Activated T-helper 17 cell treated with anti-CD3 and anti-CD28 coated beads, Interleukin-2, amount 50 U/mL, for 72 hours (primary cell): ENCODE results near the gene SIM2. TPM values are rescaled to one million over a fixed set of nuclear protein-coding genes. Genes with fewer than 3 reads are reported as not detected.

ENCODE experiments used
- ATAC-seq: fragments of 150-1000 bp; cut with Tn5 transposase; replicated peaks from 2 replicates; pipeline ENCODE4 v1.10.0; 2021; ENCODE audit warnings: mild to moderate bottlenecking, moderate library complexity
- H3K27ac Mint-ChIP-seq: one replicate; pipeline ENCODE4 v1.8.0; 2022; ENCODE audit warnings: mixed read lengths
- H3K27me3 Mint-ChIP-seq: one replicate; pipeline ENCODE4 v1.8.0; 2022; ENCODE audit warnings: mixed read lengths
- H3K36me3 Mint-ChIP-seq: one replicate; pipeline ENCODE4 v1.8.0; 2022; ENCODE audit warnings: low read depth, mild to moderate bottlenecking, mixed read lengths
- H3K4me1 Mint-ChIP-seq: one replicate; pipeline ENCODE4 v1.8.0; 2022; ENCODE audit warnings: mixed read lengths
- H3K4me3 Mint-ChIP-seq: one replicate; pipeline ENCODE4 v1.8.0; 2022; ENCODE audit warnings: mild to moderate bottlenecking, mixed read lengths
- H3K9me3 Mint-ChIP-seq: one replicate; pipeline ENCODE4 v1.8.0; 2022; ENCODE audit warnings: mixed read lengths
- total RNA-seq, 2 donors: library from RNA; stranded (reverse); gene quantifications; one replicate each; pipeline ENCODE4 v1.2.3, GENCODE V29; 2022

The SIM2 gene
- total RNA-seq, 2 donors from 2014 or later, result 3.9 to 4.2 TPM

DNA sequence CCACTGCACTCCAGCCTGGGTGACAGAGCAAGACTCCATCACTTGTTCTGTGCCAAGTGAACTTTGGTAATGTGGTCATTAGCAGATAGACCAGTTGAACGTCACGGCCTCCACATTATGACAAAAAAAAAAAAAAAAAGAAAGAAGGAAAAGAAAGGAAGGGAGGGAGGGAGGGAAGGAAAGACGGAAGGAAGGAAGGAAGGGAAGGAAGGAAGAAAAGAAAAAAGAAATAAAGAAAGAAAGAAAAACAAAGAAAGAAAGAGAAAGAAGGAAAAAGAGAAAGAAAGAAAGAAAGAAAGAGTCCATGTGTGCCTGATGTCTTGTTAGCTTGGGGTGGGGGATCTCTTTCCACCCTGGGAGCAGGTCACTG lies 45.3 kb downstream of the SIM2 start:
- Mint-ChIP-seq H3K27ac (no peak overlapping the region), H3K36me3 (peaks cover 15% of the 10 kb centered on the region), H3K4me1 (peaks cover 6% of the 10 kb centered on the region), H3K4me3 (no peak overlapping the region), H3K27me3 (peaks cover 29% of the 10 kb centered on the region), H3K9me3 (no peaks in the 10 kb centered on the region)
- ATAC-seq, result no peak

DNA sequence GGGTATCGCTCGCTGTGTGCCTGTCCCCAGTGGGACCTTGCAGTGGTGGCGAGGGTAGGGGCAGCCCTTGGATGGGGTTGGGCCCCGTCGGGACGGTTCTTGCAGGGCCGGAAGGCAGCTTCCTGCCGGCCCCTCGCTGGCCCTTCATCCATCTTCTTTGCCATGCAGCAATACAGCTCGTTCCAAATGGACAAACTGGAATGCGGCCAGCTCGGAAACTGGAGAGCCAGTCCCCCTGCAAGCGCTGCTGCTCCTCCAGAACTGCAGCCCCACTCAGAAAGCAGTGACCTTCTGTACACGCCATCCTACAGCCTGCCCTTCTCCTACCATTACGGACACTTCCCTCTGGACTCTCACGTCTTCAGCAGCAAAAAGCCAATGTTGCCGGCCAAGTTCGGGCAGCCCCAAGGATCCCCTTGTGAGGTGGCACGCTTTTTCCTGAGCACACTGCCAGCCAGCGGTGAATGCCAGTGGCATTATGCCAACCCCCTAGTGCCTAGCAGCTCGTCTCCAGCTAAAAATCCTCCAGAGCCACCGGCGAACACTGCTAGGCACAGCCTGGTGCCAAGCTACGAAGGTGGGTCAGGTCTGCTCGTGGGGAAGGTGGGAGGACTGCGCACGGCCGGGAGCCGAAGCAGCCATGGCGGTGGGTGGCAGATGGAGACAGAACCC lies 45.8 kb downstream of the SIM2 start:
- no peak overlapping the region for H3K27ac Mint-ChIP-seq
- H3K9me3 Mint-ChIP-seq, result no peaks in the 10 kb centered on the region
- peaks cover 21% of the 10 kb centered on the region for H3K36me3 Mint-ChIP-seq
- peaks cover 32% of the 10 kb centered on the region for H3K27me3 Mint-ChIP-seq
- ATAC-seq, result no peak
- H3K4me3 Mint-ChIP-seq, result no peak overlapping the region
- peaks cover 6% of the 10 kb centered on the region for H3K4me1 Mint-ChIP-seq

GRCh38 chr21:36745459-36745858 lies 46.5 kb downstream of the SIM2 start:
- no peak for ATAC-seq
- H3K9me3 Mint-ChIP-seq, result no peaks in the 10 kb centered on the region
- no peak overlapping the region for H3K27ac Mint-ChIP-seq
- H3K36me3 Mint-ChIP-seq, result peaks cover 28% of the 10 kb centered on the region
- peaks cover 32% of the 10 kb centered on the region for H3K27me3 Mint-ChIP-seq
- H3K4me3 Mint-ChIP-seq, result no peak overlapping the region
- peaks cover 6% of the 10 kb centered on the region for H3K4me1 Mint-ChIP-seq

DNA sequence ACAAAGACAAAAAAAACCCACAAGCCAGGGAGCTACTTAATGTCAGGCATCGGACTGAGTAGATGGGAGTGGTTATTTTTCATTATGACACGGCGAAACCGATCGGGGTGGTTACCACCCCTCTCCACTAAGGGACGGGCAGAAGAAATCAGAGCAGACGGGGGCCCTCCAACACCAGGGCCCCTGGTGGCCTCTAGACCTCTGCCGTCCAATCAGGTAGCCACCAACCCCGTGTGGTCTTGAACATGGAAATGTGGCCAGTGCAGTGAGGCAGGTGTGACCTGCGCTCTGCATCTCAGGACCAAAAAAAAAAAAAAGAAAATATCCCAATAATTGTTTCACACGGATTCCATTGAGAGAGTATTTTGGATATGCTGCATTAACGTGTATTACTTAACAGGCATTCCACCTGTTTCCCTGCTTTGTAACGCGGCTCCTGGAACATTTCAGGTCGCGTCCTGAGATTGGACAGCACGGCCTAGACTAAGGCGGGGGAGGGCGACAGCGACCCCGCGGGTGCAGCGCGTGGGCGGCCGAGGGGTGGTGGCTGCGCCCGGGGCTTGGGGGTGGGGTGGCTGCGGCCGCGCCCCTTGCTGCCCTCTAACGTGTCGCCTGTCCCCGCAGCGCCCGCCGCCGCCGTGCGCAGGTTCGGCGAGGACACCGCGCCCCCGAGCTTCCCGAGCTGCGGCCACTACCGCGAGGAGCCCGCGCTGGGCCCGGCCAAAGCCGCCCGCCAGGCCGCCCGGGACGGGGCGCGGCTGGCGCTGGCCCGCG lies 48.3 kb downstream of the SIM2 start:
- Mint-ChIP-seq H3K27me3 (peaks cover 32% of the 10 kb centered on the region), H3K36me3 (peaks cover 33% of the 10 kb centered on the region), H3K9me3 (no peaks in the 10 kb centered on the region), H3K4me1 (peaks cover 6% of the 10 kb centered on the region), H3K27ac (peak overlapping the region; percentile 41), H3K4me3 (peak overlapping the region; percentile 71)
- peak; percentile 54 for ATAC-seq

- H3K27me3 Mint-ChIP-seq, result peaks cover 32% of the 10 kb centered on the region
- peaks cover 6% of the 10 kb centered on the region for H3K4me1 Mint-ChIP-seq
- H3K36me3 Mint-ChIP-seq, result peaks cover 38% of the 10 kb centered on the region
- peak overlapping the region; percentile 58 for H3K27ac Mint-ChIP-seq
- H3K9me3 Mint-ChIP-seq, result no peaks in the 10 kb centered on the region
- peak overlapping the region; percentile 62 for H3K4me3 Mint-ChIP-seq
- ATAC-seq, result peak; percentile 87
Measured at GRCh38 chr21:36747815-36748383, 49.0 kb downstream of the SIM2 start.

DNA sequence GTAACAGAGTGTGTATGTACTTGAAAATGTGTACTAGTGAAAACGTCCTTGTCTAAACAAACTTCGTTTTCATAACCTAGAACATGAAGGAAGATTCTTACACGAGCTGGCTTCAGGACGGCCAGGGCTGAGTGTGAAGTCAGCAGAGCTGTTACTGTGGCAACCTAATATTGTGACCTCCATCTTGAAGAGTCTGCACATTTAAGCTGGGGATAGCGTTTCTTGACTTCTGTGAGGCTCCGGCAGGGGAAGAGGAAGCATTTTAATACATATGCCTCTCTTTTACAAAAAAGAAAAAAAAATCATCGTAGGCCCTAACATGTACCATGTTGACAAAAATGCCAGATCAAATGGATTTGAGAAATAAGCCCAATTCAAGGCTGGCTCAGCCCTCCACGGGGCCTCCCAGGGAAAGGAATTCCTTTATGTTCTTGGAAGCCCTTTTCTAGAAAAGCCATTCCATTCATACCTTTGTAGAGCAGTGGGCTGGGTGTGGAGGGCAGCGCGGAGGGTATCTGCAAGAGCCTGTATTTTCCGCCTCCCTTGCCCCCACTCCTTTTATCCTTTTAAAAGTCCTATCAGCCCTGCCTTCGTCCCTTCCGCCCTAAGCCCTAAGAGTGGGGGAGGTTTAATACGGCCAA lies 51.1 kb downstream of the SIM2 start:
- peaks cover 60% of the 10 kb centered on the region for H3K36me3 Mint-ChIP-seq
- ATAC-seq, result no peak
- no peaks in the 10 kb centered on the region for H3K9me3 Mint-ChIP-seq
- H3K4me3 Mint-ChIP-seq, result no peak overlapping the region
- no peak overlapping the region for H3K27ac Mint-ChIP-seq
- peaks cover 25% of the 10 kb centered on the region for H3K27me3 Mint-ChIP-seq
- peaks cover 6% of the 10 kb centered on the region for H3K4me1 Mint-ChIP-seq

GRCh38 chr21:36750576-36750959 lies 51.7 kb downstream of the SIM2 start:
- H3K36me3 Mint-ChIP-seq, result peaks cover 65% of the 10 kb centered on the region
- no peak overlapping the region for H3K4me3 Mint-ChIP-seq
- H3K9me3 Mint-ChIP-seq, result no peaks in the 10 kb centered on the region
- H3K4me1 Mint-ChIP-seq, result peaks cover 6% of the 10 kb centered on the region
- H3K27me3 Mint-ChIP-seq, result peaks cover 22% of the 10 kb centered on the region
- no peak for ATAC-seq
- no peak overlapping the region for H3K27ac Mint-ChIP-seq

DNA sequence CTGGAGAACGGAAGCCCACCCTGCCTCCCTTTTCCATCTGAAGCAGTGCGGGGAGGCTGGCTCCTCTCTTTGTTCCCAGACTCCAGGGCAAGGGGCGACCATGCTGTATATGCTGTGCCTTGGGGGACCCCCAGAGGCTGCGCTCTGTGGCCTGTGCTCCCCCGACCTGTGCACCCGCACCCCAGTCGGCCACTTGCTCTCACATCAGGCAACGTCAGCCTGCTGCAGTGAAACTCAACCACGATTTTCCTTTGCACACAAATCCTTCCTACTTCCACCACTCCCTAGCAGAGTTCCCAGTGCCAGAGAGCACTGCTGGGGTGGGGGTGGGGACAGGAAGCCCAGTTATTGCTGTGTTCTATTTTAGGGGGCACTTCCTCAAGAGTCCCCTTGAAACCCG lies 52.5 kb downstream of the SIM2 start:
- ATAC-seq, result no peak
- H3K9me3 Mint-ChIP-seq, result no peaks in the 10 kb centered on the region
- H3K4me1 Mint-ChIP-seq, result peaks cover 6% of the 10 kb centered on the region
- H3K27ac Mint-ChIP-seq, result no peak overlapping the region
- H3K4me3 Mint-ChIP-seq, result no peak overlapping the region
- H3K27me3 Mint-ChIP-seq, result peaks cover 22% of the 10 kb centered on the region
- peaks cover 73% of the 10 kb centered on the region for H3K36me3 Mint-ChIP-seq

DNA sequence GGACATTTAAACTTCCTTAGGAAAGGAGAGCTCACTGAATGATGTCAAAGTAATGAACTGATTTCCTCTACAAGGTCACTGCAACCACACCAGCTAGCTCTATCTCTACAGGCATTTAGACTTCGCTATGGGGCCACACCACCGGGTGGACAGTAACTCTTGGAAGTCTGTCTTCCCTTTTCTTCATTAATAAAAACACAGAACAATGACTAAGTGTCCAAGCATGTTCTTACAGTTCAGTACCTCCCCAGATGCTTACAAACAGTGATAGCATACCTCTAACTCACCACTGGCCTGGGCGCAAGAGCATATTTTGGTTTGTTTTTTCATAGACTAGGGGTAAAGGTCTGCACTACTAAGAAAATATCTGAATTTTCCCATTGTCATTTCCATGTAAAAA lies 54.6 kb downstream of the SIM2 start:
- Mint-ChIP-seq H3K36me3 (peaks cover 72% of the 10 kb centered on the region), H3K27ac (no peak overlapping the region), H3K4me3 (no peak overlapping the region), H3K9me3 (no peaks in the 10 kb centered on the region), H3K27me3 (peaks cover 9% of the 10 kb centered on the region), H3K4me1 (peaks cover 3% of the 10 kb centered on the region)
- no peak for ATAC-seq

DNA sequence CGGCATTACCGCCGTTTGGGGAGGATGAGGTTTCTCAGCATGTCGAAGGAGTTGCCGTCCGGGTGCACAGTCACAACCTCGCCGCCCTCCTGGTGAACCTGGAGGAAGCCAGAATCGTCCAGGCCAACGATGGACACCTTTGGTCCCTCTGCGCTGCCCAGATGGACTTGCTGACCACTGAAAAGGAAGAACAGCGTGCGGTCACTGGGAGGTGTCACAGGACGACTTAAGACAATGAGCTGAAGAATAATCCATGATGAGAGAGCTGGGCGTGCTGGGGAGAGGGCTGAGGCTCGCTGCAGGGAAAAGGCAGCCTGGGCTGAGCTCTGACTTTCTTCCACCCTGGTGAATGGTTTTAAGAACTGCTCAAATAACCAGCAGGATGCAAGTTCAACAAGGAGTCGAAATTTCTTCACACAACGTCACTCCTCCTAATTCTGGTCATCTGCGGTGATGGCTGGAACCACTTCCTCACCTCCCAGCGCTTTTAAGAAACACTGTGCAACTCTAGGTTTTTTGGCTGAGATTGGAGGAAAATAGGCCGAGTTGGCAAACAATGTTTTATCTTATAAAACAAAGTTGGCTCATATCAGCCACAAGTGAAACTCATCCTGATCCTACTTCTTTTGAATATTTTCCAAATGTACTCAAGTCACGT lies 55.5 kb downstream of the SIM2 start:
- no peak overlapping the region for H3K27ac Mint-ChIP-seq
- no peaks in the 10 kb centered on the region for H3K9me3 Mint-ChIP-seq
- H3K27me3 Mint-ChIP-seq, result peaks cover 2% of the 10 kb centered on the region
- H3K4me3 Mint-ChIP-seq, result no peak overlapping the region
- ATAC-seq, result no peak
- peaks cover 70% of the 10 kb centered on the region for H3K36me3 Mint-ChIP-seq
- H3K4me1 Mint-ChIP-seq, result no peaks in the 10 kb centered on the region

- ATAC-seq, result no peak
- Mint-ChIP-seq H3K4me3 (no peak overlapping the region), H3K36me3 (peaks cover 64% of the 10 kb centered on the region), H3K9me3 (no peaks in the 10 kb centered on the region), H3K27ac (no peak overlapping the region), H3K4me1 (no peaks in the 10 kb centered on the region), H3K27me3 (no peaks in the 10 kb centered on the region)
Measured at GRCh38 chr21:36756527-36756926, 57.6 kb downstream of the SIM2 start.

GRCh38 chr21:36757196-36757595 lies 58.3 kb downstream of the SIM2 start:
- Mint-ChIP-seq H3K9me3 (no peaks in the 10 kb centered on the region), H3K4me3 (no peak overlapping the region), H3K36me3 (peaks cover 64% of the 10 kb centered on the region), H3K4me1 (no peaks in the 10 kb centered on the region), H3K27me3 (no peaks in the 10 kb centered on the region), H3K27ac (no peak overlapping the region)
- ATAC-seq, result no peak

DNA sequence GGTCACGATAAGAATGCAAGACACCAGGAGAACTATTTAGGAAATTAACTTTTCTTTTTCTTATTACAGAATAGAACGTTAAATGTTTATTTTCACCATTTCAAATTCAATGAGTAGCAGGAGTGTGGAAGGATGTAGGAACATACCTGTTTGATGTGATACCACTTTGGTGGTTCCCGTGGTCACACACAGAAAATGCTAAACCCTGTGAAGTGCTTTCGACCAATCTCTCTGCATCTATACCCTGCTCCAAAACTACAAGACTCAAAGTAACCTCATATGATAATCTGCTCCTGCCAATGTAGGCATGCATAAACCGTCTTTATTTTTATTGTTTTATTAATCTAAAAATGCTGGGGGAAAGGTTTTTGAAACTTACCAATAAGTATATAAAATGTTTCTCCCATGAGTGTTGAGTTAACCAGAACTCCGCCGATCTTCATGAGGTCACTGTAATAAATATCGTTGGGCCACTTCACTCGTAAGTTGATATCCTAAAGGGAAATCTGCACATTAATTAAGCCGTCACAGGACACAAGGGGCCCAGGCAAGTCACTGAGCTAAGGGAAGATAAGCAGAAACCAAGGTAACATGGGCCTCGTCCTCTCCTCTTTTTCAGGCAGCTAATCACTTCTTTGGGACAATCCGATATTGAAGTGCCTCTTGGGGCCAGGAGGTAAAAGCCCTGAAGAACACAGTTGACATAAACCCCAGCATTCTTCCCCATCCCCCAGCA lies 60.6 kb downstream of the SIM2 start:
- Mint-ChIP-seq H3K27ac (no peak overlapping the region), H3K27me3 (no peaks in the 10 kb centered on the region), H3K4me3 (no peak overlapping the region), H3K9me3 (no peaks in the 10 kb centered on the region), H3K4me1 (no peaks in the 10 kb centered on the region), H3K36me3 (peaks cover 42% of the 10 kb centered on the region)
- ATAC-seq, result no peak

DNA sequence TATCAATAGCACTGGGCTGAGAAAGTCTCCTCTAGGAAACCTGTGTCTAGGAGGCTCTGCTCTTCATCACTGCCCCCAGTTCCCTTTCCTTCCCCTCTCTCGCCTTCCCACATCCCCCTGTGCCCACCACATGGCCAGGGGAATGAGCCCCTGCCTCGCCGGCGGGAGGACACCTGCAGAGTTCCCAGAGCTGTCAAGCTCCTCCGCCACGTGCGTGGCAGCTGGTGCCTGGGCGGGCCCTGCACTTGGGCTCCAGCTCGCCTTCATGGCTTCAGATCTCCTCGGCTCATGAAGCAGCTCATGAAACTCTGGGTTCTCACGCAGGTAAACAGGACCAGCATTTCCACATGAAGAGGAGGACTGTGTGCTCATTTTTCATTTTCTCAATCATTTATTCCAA lies 62.8 kb downstream of the SIM2 start:
- Mint-ChIP-seq H3K27me3 (no peaks in the 10 kb centered on the region), H3K27ac (no peak overlapping the region), H3K9me3 (no peaks in the 10 kb centered on the region), H3K4me1 (no peaks in the 10 kb centered on the region), H3K36me3 (peaks cover 25% of the 10 kb centered on the region), H3K4me3 (no peak overlapping the region)
- no peak for ATAC-seq
